Thymus (tissue), 11 donors: ENCODE measurements around the gene MYH7B. TPM values are rescaled to one million over a fixed set of nuclear protein-coding genes. Genes with fewer than 3 reads are reported as not detected.

Source experiments
- DNase-seq, 9 donors: peaks; one replicate each; pipeline ENCODE4 v3.0.0-alpha.2; 2013; ENCODE audit warnings: low spot score in 9 of 9, low read depth in 6 of 9, missing footprints in 1 of 9
- H3K27ac ChIP-seq, 2 donors: one replicate each; pipeline ENCODE4 v1.5.1; 2013; ENCODE audit warnings: control low read depth in 1 of 2, low read depth in 1 of 2, low read length in 1 of 2, mild to moderate bottlenecking in 1 of 2, moderate library complexity in 1 of 2
- H3K27me3 ChIP-seq, 2 donors: one replicate each; pipeline ENCODE4 v1.5.1; 2013; ENCODE audit warnings: low read length in 1 of 2; ENCODE audit not compliant: control insufficient read depth in 2 of 2, insufficient read depth in 1 of 2
- H3K36me3 ChIP-seq, 2 donors: one replicate each; pipeline ENCODE4 v1.5.1; 2013; ENCODE audit warnings: low read length in 1 of 2, mild to moderate bottlenecking in 1 of 2, moderate library complexity in 1 of 2; ENCODE audit not compliant: control insufficient read depth in 2 of 2, insufficient read depth in 2 of 2
- H3K4me1 ChIP-seq, 2 donors: one replicate each; pipeline ENCODE4 v1.5.1; 2013; ENCODE audit warnings: low read length in 2 of 2; ENCODE audit not compliant: control insufficient read depth in 2 of 2, insufficient read depth in 2 of 2
- H3K4me3 ChIP-seq, 2 donors: one replicate each; pipeline ENCODE4 v1.5.1; 2013; ENCODE audit warnings: low read length in 2 of 2, control low read depth in 1 of 2, mild to moderate bottlenecking in 1 of 2
- H3K9me3 ChIP-seq, 2 donors: one replicate each; pipeline ENCODE4 v1.5.1; 2013; ENCODE audit warnings: low read length in 1 of 2, mild to moderate bottlenecking in 1 of 2; ENCODE audit not compliant: control insufficient read depth in 2 of 2, insufficient read depth in 1 of 2
- WGBS: extraction: QIAGEN DNeasy Blood & Tissue Kit; methylation state at CpG from one replicate; pipeline ENCODE4 v1.1.7; 2013; 5-methylcytosine and 5-hydroxymethylcytosine counted together
- polyA plus RNA-seq: library from polyadenylated mRNA; stranded (reverse); fragments of 200-250 nt; gene quantifications from one replicate; pipeline ENCODE4 v1.2.3, GENCODE V29; 2013
- total RNA-seq: library from RNA; stranded (reverse); fragments of 120-200 nt; gene quantifications from one replicate; pipeline ENCODE4 v1.2.4, GENCODE V29; 2013
- donor health status: healthy.

The MYH7B gene
- total and polyA plus RNA-seq, 2 donors = 0.09 to 1.8 TPM

GRCh38 chr20:34967421-34967820, 11.8 kb downstream of the MYH7B start:
- H3K27me3 ChIP-seq = no peaks in the 10 kb centered on the region
- H3K9me3 ChIP-seq = no peaks in the 10 kb centered on the region
- H3K27ac ChIP-seq = no peak overlapping the region
- DNase-seq = no peak
- 95% methylated on average over 5 of the region's 5 CpGs for WGBS
- H3K4me3 ChIP-seq = no peak overlapping the region
- H3K4me1 ChIP-seq = no peaks in the 10 kb centered on the region
- H3K36me3 ChIP-seq = no peaks in the 10 kb centered on the region

- H3K9me3 ChIP-seq = no peaks in the 10 kb centered on the region
- H3K4me3 ChIP-seq = no peak overlapping the region
- H3K4me1 ChIP-seq = no peaks in the 10 kb centered on the region
- H3K27ac ChIP-seq = no peak overlapping the region
- no peaks in the 10 kb centered on the region for H3K27me3 ChIP-seq
- H3K36me3 ChIP-seq = no peaks in the 10 kb centered on the region
- 95% methylated on average over 7 of the region's 7 CpGs for WGBS
- no peak for DNase-seq
Measured at GRCh38 chr20:34968042-34968775, 12.5 kb downstream of the MYH7B start.

- Histone ChIP-seq H3K4me3 (no peak overlapping the region), H3K9me3 (no peaks in the 10 kb centered on the region), H3K4me1 (peaks cover 0 to under 1% of the 10 kb centered on the region in 2 donors), H3K36me3 (no peaks in the 10 kb centered on the region), H3K27me3 (no peaks in the 10 kb centered on the region), H3K27ac (no peak overlapping the region)
- 97% methylated on average over 7 of the region's 7 CpGs for WGBS
- DNase-seq = no peak
Measured at GRCh38 chr20:34970193-34970840, 14.6 kb downstream of the MYH7B start.

GRCh38 chr20:34970846-34971560, 15.3 kb downstream of the MYH7B start:
- Histone ChIP-seq H3K4me1 (peaks cover 0 to 7% of the 10 kb centered on the region in 2 donors), H3K4me3 (no peak overlapping the region), H3K9me3 (no peaks in the 10 kb centered on the region), H3K36me3 (no peaks in the 10 kb centered on the region), H3K27ac (no peak overlapping the region), H3K27me3 (no peaks in the 10 kb centered on the region)
- no peak for DNase-seq
- WGBS = 99% methylated on average over 9 of the region's 9 CpGs

DNA sequence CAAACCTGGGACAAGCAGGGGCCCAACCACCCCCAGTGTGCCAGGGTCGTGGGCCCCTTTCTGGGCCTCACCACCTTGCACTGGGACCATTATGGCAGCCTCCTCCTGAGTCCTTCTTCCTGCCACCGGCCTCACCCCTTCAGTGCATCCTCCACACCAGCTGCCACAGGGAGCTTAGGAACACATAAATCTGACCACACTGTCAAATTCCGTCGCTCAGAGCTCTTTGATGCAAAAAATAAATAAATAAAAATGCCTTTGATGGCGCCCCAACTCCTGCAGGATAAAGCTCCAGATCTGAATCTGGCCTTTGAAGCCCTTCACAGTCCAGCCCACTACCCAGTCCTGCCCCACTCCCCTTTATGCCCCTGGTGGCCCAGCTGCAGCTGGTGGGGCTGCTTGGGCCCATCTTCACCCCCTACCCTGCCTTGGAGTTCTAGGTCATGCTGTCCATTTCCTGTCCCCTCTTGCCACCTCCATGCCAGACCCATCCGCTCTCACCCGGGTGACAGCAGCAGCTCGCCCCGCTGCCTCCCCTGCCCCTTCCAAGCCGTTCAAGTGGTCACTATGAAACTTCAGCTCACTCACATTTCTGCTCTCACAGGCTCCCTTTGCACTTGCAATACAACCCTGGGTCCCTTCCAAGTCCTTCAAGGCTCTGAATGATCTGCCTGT, 16.0 kb downstream of the MYH7B start:
- Histone ChIP-seq H3K4me3 (no peak overlapping the region), H3K27ac (no peak overlapping the region), H3K36me3 (no peaks in the 10 kb centered on the region), H3K27me3 (no peaks in the 10 kb centered on the region), H3K9me3 (no peaks in the 10 kb centered on the region), H3K4me1 (peaks cover 0 to 14% of the 10 kb centered on the region in 2 donors)
- DNase-seq = no peak
- 93% methylated on average over 10 of the region's 10 CpGs for WGBS

GRCh38 chr20:34974246-34974645, 18.6 kb downstream of the MYH7B start:
- peaks cover 0 to 5% of the 10 kb centered on the region in 2 donors for H3K27me3 ChIP-seq
- 88% methylated on average over 4 of the region's 4 CpGs for WGBS
- H3K27ac ChIP-seq = no peak overlapping the region
- H3K36me3 ChIP-seq = no peaks in the 10 kb centered on the region
- peaks cover 0 to 21% of the 10 kb centered on the region in 2 donors for H3K4me1 ChIP-seq
- H3K4me3 ChIP-seq = no peak overlapping the region
- no peaks in the 10 kb centered on the region for H3K9me3 ChIP-seq
- DNase-seq = no peak

DNA sequence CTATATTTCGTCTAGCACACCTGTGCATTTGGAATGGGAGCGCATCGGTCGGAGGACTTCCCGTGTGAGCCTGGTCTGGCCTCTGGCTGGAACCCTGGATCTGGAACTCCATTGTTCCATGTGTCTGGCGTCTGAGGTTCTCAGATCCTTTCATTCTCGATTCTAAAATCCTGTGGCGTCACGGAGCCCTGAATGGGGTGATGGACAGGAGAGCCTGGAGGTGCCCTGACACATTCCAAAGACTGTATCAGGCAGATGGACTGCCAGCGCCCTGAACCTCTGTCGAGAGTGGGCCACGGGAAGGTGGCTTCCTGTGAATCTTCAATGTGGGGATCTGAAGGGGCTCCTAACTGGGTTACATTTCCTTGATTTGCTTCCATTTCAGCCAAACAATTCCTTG, 20.6 kb downstream of the MYH7B start:
- no peak overlapping the region for H3K27ac ChIP-seq
- 89% methylated on average over 12 of the region's 12 CpGs for WGBS
- no peak for DNase-seq
- H3K4me3 ChIP-seq = no peak overlapping the region
- H3K27me3 ChIP-seq = peaks cover 0 to 7% of the 10 kb centered on the region in 2 donors
- H3K9me3 ChIP-seq = no peaks in the 10 kb centered on the region
- H3K36me3 ChIP-seq = no peaks in the 10 kb centered on the region
- H3K4me1 ChIP-seq = peaks cover 0 to 21% of the 10 kb centered on the region in 2 donors

DNA sequence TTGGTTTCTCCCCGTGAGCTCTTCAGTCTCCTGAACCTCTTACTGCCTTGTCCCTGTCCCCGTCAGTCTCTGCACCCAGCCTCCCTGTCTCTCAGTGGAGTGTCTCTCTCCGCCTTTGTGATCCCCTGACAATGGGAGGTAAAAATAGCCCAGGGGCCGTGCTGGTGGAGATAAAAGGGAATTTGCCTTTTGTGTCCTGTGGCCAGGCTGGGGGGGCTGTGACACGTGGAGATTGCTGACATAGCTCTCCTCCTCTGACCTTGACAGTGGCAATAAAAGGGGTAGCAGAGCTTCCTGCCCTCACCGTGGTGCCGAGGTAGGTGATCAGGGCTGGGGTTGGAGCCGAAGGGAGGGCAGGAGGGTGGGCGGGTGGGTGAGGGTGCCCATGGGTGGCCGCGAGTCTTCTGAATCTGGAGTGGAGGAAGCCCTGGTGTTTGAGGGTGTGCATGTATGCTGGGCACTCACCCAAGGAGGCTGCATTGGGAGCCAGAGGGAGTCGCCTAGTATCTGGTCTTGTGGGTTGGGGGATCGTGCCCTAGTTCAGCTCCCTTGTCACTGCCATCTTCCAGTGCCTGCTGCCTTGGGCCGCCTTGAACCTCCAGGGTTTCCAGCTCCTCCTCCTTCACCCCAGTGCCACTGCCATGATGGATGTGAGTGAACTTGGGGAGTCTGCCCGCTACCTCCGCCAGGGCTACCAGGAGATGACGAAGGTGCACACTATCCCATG, 21.9 kb downstream of the MYH7B start:
- 70% methylated on average over 17 of the region's 17 CpGs for WGBS
- DNase-seq = no peak

More for the DNA sequence above, 21.9 kb downstream of the MYH7B start:
- H3K4me1 ChIP-seq = peaks cover 0 to 21% of the 10 kb centered on the region in 2 donors
- H3K27ac ChIP-seq = no peak overlapping the region
- no peak overlapping the region for H3K4me3 ChIP-seq
- H3K36me3 ChIP-seq = no peaks in the 10 kb centered on the region
- no peaks in the 10 kb centered on the region for H3K9me3 ChIP-seq
- peaks cover 0 to 12% of the 10 kb centered on the region in 2 donors for H3K27me3 ChIP-seq
